Measurements from ENCODE around the gene FOXS1.

DNA sequence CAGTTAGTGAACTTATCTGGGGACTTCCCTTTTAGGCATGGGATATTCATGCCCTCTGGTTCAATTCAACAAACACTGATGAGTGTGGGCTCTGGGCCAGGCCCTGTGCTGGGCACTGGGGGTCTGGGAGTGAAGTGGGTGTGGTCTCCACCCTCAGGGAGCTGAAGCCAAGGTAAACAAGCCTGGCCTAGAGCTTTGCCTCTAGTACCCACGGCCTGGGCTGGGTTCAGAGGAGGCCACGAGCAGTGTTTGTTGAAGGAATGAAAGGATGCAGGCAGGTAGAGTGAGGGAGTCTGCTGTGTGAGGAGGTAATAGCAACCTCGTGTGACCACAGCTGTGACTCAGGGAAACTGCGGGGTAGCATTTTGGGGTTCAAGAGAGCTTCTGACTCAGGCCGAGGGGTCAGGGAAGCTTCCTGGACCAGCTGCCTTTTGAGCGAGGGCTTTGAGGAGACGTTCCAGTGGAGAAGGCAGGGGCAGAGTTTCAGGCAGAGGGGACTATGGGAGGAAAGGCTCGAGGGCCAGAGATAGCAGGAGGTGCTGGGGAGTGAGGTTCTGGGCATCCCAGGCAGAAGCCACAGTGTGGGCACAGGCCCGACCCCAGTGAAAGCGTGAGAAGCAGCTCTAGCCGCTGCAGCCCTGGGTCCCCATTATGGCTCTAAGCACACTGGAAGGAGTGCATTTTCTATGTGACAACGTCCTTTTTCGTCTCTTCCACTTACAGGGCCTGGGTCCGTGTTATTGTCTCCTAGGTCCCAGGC, 20.7 kb downstream of the FOXS1 start:
- TF ChIP-seq, protein P1, sequence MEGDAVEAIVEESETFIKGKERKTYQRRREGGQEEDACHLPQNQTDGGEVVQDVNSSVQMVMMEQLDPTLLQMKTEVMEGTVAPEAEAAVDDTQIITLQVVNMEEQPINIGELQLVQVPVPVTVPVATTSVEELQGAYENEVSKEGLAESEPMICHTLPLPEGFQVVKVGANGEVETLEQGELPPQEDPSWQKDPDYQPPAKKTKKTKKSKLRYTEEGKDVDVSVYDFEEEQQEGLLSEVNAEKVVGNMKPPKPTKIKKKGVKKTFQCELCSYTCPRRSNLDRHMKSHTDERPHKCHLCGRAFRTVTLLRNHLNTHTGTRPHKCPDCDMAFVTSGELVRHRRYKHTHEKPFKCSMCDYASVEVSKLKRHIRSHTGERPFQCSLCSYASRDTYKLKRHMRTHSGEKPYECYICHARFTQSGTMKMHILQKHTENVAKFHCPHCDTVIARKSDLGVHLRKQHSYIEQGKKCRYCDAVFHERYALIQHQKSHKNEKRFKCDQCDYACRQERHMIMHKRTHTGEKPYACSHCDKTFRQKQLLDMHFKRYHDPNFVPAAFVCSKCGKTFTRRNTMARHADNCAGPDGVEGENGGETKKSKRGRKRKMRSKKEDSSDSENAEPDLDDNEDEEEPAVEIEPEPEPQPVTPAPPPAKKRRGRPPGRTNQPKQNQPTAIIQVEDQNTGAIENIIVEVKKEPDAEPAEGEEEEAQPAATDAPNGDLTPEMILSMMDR (IDR thresholded peaks at IDR 0.05): no peak
- TF ChIP-seq POLR2A (IDR thresholded peaks at IDR 0.05): no peak

Data from right lobe of liver (tissue), 4 donors.